Body of pancreas (tissue), 4 donors: Measurements from ENCODE around the gene TET2.

ENCODE experiments used
- POLR2A ChIP-seq, 3 donors: fragments of 450-650 bp; IDR thresholded peaks; one replicate each; pipeline ENCODE4 v1.6.1; 2016; ENCODE audit warnings: antibody characterized with exemption in 3 of 3, mild to moderate bottlenecking in 2 of 3
- TF ChIP-seq, protein P1 (sequence below), 7 experiments: fragments of 450-650 bp in 4 of 7; fragments of 200-600 bp in 3 of 7; sonication (generic) in 3 of 7; IDR thresholded peaks; one replicate each; pipeline ENCODE4 v1.5.1; 2016 to 2019; ENCODE audit warnings: antibody characterized with exemption in 7 of 7

- TF ChIP-seq, protein P1, sequence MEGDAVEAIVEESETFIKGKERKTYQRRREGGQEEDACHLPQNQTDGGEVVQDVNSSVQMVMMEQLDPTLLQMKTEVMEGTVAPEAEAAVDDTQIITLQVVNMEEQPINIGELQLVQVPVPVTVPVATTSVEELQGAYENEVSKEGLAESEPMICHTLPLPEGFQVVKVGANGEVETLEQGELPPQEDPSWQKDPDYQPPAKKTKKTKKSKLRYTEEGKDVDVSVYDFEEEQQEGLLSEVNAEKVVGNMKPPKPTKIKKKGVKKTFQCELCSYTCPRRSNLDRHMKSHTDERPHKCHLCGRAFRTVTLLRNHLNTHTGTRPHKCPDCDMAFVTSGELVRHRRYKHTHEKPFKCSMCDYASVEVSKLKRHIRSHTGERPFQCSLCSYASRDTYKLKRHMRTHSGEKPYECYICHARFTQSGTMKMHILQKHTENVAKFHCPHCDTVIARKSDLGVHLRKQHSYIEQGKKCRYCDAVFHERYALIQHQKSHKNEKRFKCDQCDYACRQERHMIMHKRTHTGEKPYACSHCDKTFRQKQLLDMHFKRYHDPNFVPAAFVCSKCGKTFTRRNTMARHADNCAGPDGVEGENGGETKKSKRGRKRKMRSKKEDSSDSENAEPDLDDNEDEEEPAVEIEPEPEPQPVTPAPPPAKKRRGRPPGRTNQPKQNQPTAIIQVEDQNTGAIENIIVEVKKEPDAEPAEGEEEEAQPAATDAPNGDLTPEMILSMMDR (IDR thresholded peaks at IDR 0.05) = no peak
- no peak for TF ChIP-seq POLR2A (IDR thresholded peaks at IDR 0.05)
These were observed 7.9 kb downstream of the TET2 start for GRCh38 chr4:105154576-105154975.
